Naive thymus-derived CD4-positive, alpha-beta T cell (primary cell): ENCODE results near the gene PEBP1. TPM values are rescaled to one million over a fixed set of nuclear protein-coding genes. Genes with fewer than 3 reads are reported as not detected.

Source experiments
- ATAC-seq: fragments of 150-1000 bp; cut with Tn5 transposase; 2 replicates; pipeline ENCODE4 v1.10.0; 2021; ENCODE audit warnings: mild to moderate bottlenecking, moderate library complexity
- CTCF ChIA-PET: fragments of 350-600 bp; sonication (Branson Sonifier 250); formaldehyde crosslinking; loops from one replicate; lab custom pipeline; 2021; ENCODE audit warnings: antibody characterized with exemption; lab: Charles Lee
- POLR2A ChIA-PET: fragments of 350-600 bp; sonication (Branson Sonifier 250); formaldehyde crosslinking; loops from one replicate; lab custom pipeline; 2021; ENCODE audit warnings: antibody characterized with exemption, inconsistent platforms; lab: Charles Lee
- DNase-seq, 9 donors: peaks; one replicate each; pipeline versions ENCODE4 v3.0.0 to v3.0.0-alpha.2; 2020 to 2022; ENCODE audit warnings: mixed read lengths in 1 of 9
- H3K27ac ChIP-seq: one replicate; pipeline ENCODE4 v1.7.0; 2013; ENCODE audit warnings: mild to moderate bottlenecking, low read depth, low read length, moderate library complexity
- H3K27me3 ChIP-seq, 2 donors: one replicate each; pipeline ENCODE4 v1.7.0; 2013; ENCODE audit warnings: low read length in 2 of 2, mild to moderate bottlenecking in 2 of 2, moderate library complexity in 2 of 2; ENCODE audit not compliant: control insufficient read depth in 2 of 2, insufficient read depth in 2 of 2
- H3K36me3 ChIP-seq, 3 experiments: 1 replicate in 2 of 3; 2 replicates in 1 of 3; pipeline ENCODE4 v1.7.0; 2013; ENCODE audit warnings: low read length in 3 of 3, mild to moderate bottlenecking in 3 of 3, moderate library complexity in 1 of 3; ENCODE audit not compliant: insufficient read depth in 3 of 3, control insufficient read depth in 2 of 3
- H3K4me1 ChIP-seq, 2 donors: one replicate each; pipeline ENCODE4 v1.7.0; 2013; ENCODE audit warnings: low read length in 2 of 2, mild to moderate bottlenecking in 2 of 2, moderate library complexity in 1 of 2; ENCODE audit not compliant: control insufficient read depth in 2 of 2, insufficient read depth in 2 of 2
- H3K4me3 ChIP-seq: 2 replicates; pipeline ENCODE4 v1.7.0; 2013; ENCODE audit warnings: mild to moderate bottlenecking, low read length
- H3K9me3 ChIP-seq, 3 experiments: 1 replicate in 2 of 3; 2 replicates in 1 of 3; pipeline ENCODE4 v1.7.0; 2013; ENCODE audit warnings: low read length in 3 of 3; ENCODE audit not compliant: control insufficient read depth in 2 of 3
- H3K27ac Mint-ChIP-seq, 9 donors: one replicate each; pipeline ENCODE4 v1.8.0; 2020 to 2022; ENCODE audit warnings: mixed read lengths in 9 of 9, mild to moderate bottlenecking in 8 of 9, moderate library complexity in 5 of 9, inconsistent platforms in 2 of 9
- H3K27me3 Mint-ChIP-seq, 5 donors: one replicate each; pipeline ENCODE4 v1.8.0; 2021 to 2022; ENCODE audit warnings: mixed read lengths in 5 of 5, mild to moderate bottlenecking in 1 of 5
- H3K36me3 Mint-ChIP-seq, 5 donors: one replicate each; pipeline ENCODE4 v1.8.0; 2020 to 2022; ENCODE audit warnings: mixed read lengths in 5 of 5, mild to moderate bottlenecking in 3 of 5, inconsistent platforms in 1 of 5
- H3K4me1 Mint-ChIP-seq, 7 donors: one replicate each; pipeline ENCODE4 v1.8.0; 2020 to 2022; ENCODE audit warnings: mixed read lengths in 7 of 7, mild to moderate bottlenecking in 3 of 7, inconsistent platforms in 1 of 7
- H3K4me3 Mint-ChIP-seq, 10 donors: one replicate each; pipeline ENCODE4 v1.8.0; 2020 to 2022; ENCODE audit warnings: mild to moderate bottlenecking in 10 of 10, mixed read lengths in 10 of 10, moderate library complexity in 6 of 10, inconsistent platforms in 2 of 10
- H3K9me3 Mint-ChIP-seq, 11 donors: one replicate each; pipeline ENCODE4 v1.8.0; 2020 to 2022; ENCODE audit warnings: mixed read lengths in 11 of 11, mild to moderate bottlenecking in 4 of 11, inconsistent platforms in 1 of 11, moderate library complexity in 1 of 11
- intact Hi-C, 2 donors: fragments of 100-400 bp; cut with micrococcal nuclease; formaldehyde crosslinking; loops; one replicate each; pipeline ENCODE4 v1.15.1; 2023
- polyA plus RNA-seq, 2 donors: library from polyadenylated mRNA; unstranded; fragments of 300-500 nt; fragmentation: Illumina TruSeq; gene quantifications; one replicate each; pipeline ENCODE4 v1.2.3, GENCODE V29; 2021
- total RNA-seq, 6 experiments: library from RNA in 5 of 6; stranded (reverse) in 5 of 6; gene quantifications; 1 replicate in 5 of 6; 2 replicates in 1 of 6; pipeline ENCODE4 v1.2.3 and lab custom pipeline; 2021 to 2026

PEBP1 gene
- total and polyA plus RNA-seq, 7 experiments from 2014 or later = 73.8 to 343 (median 92.4) TPM

DNA sequence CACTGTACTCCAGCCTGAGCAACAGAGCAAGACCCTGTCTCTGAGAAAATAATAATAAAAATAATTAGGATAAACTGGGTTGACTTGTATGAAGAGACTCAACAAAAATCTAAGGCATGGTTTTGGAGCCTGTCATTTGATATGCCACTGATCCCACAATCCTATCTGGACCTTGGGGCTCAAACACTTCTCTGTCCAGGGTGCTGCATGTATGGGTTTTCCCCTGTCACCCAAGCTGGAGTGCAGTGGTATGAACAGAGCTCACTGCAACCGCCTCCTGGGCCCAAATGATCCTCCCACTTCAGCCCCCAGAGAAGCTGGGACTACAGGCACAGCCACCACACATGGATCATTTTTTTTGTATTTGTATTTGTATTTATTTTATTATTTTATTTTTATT lies 26.8 kb upstream of the PEBP1 start:
- Mint-ChIP-seq H3K4me1 (peaks cover 0 to 5% (median 4%) of the 10 kb centered on the region in 7 donors), H3K36me3 (peaks cover 0 to 4% (median 0%) of the 10 kb centered on the region in 5 donors), H3K9me3 (no peaks in the 10 kb centered on the region), H3K27ac (no peak overlapping the region), H3K4me3 (no peak overlapping the region), H3K27me3 (peaks cover 0 to 10% (median 5%) of the 10 kb centered on the region in 5 donors)
- no peak for DNase-seq
- Histone ChIP-seq H3K36me3 (no peaks in the 10 kb centered on the region), H3K9me3 (no peaks in the 10 kb centered on the region), H3K27me3 (peaks cover 0 to 4% of the 10 kb centered on the region in 2 donors), H3K4me1 (no peaks in the 10 kb centered on the region), H3K4me3 (no peak overlapping the region), H3K27ac (no peak overlapping the region)
- intact Hi-C loops = no loop called here
- ChIA-PET POLR2A (no interaction called here), CTCF (no interaction called here)
- ATAC-seq = no peak

DNA sequence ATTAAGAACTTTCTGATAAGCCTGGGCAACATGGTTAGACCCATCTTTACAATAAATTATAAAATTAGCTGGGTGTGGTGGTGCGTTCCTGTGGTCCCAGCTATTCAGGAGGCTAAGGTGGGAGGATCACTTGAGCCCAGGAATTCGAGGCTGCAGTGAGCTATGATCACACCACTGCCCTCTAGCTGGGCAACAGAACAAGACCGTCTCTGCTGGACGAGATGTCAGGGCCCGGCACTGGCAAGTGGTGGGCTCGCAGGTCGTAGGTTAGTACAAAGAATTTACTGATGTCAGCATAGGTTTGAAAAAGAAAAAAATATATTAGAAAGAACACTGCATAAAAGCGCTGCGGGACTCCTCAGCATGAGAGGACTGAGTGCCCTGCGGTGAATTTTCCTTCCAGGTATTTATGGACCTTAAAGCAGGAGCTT lies 16.5 kb upstream of the PEBP1 start:
- no peak for ATAC-seq
- CTCF ChIA-PET = no interaction called here

DNA sequence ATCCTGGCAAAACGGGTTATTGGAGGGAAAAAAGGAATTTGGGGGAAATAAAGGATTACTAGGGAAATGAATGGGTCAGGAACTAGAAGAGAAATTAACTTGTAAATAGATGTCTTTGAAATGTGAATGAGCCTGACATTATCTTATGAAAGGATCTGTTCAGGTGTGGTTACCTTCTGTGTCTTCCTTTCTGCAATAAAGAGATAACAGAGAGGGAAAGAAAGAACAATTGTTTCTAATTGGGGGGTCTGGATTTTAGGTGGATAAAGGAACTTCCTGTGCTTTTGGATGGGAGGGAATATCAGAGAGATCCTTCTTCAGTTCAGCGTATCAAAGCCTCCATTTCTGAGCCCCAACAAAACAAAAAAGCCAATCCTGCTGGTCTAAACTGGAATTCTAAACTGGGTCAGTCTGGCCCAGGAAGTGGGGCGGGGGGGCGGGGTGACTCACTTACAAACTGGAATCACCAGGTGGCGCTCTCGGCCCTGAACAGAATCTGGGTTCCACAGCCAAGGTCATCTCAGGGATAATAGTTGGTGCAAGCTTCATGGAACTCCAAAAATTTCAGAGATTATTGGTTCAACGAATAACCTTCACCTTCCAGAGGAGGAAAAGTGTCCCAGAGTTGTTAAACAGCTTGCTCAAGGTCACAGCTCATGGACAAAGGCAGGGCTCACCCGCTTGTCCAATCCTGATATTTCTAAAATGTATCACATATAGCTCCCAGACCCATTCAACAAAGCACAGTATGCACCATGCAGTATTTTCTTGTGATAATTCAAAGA lies 15.2 kb upstream of the PEBP1 start:
- ATAC-seq = peak; percentile 76
- Histone ChIP-seq H3K4me3 (no peak overlapping the region), H3K27me3 (no peaks in the 10 kb centered on the region), H3K9me3 (no peaks in the 10 kb centered on the region), H3K36me3 (no peaks in the 10 kb centered on the region), H3K4me1 (peaks cover 0 to 3% of the 10 kb centered on the region in 2 donors), H3K27ac (no peak overlapping the region)
- CTCF ChIA-PET = interaction anchor here (0.6 to 1.5 kb wide), 5 partner anchors 16 to 255 kb away, joined by 3 to 11 read pairs (median 5); partner anchors contain the start of genes SUDS3 and TAOK3
- POLR2A ChIA-PET = interaction anchor here (0.9 to 1.3 kb wide), 3 partner anchors 63 to 255 kb away, joined by 4 to 7 read pairs (median 4); partner anchors contain the start of gene TAOK3
- peaks cover 0 to 7% (median 0%) of the 10 kb centered on the region in 5 donors for H3K36me3 Mint-ChIP-seq
- H3K27me3 Mint-ChIP-seq = no peaks in the 10 kb centered on the region
- DNase-seq = peak in 8 of 9 donors; percentile 12 to 50 (median 34)
- intact Hi-C loops = loop anchor here (1.0 to 2.0 kb wide), 3 partner anchors 16 to 256 kb away; partner anchors contain the start of genes PEBP1 (in 2 of the 2) and SUDS3 (in 2 of the 2)
- no peak overlapping the region for H3K4me3 Mint-ChIP-seq
- no peaks in the 10 kb centered on the region for H3K9me3 Mint-ChIP-seq
- peaks cover 4 to 12% (median 8%) of the 10 kb centered on the region in 7 donors for H3K4me1 Mint-ChIP-seq
- H3K27ac Mint-ChIP-seq = peak overlapping the region in 7 of 9 donors; percentile 51 to 71 (median 62)

More for the DNA sequence above, 16.5 kb upstream of the PEBP1 start:
- DNase-seq = no peak
- H3K27ac ChIP-seq = no peak overlapping the region
- no peaks in the 10 kb centered on the region for H3K36me3 ChIP-seq
- H3K9me3 ChIP-seq = no peaks in the 10 kb centered on the region
- no peak overlapping the region for H3K4me3 ChIP-seq
- no peak overlapping the region for H3K27ac Mint-ChIP-seq
- peaks cover 4 to 12% (median 8%) of the 10 kb centered on the region in 7 donors for H3K4me1 Mint-ChIP-seq
- no peaks in the 10 kb centered on the region for H3K27me3 Mint-ChIP-seq
- H3K4me1 ChIP-seq = peaks cover 0 to 3% of the 10 kb centered on the region in 2 donors
- POLR2A ChIA-PET = no interaction called here
- H3K4me3 Mint-ChIP-seq = no peak overlapping the region
- no peaks in the 10 kb centered on the region for H3K9me3 Mint-ChIP-seq
- intact Hi-C loops = no loop called here
- H3K27me3 ChIP-seq = no peaks in the 10 kb centered on the region
- H3K36me3 Mint-ChIP-seq = peaks cover 0 to 8% (median 3%) of the 10 kb centered on the region in 5 donors

DNA sequence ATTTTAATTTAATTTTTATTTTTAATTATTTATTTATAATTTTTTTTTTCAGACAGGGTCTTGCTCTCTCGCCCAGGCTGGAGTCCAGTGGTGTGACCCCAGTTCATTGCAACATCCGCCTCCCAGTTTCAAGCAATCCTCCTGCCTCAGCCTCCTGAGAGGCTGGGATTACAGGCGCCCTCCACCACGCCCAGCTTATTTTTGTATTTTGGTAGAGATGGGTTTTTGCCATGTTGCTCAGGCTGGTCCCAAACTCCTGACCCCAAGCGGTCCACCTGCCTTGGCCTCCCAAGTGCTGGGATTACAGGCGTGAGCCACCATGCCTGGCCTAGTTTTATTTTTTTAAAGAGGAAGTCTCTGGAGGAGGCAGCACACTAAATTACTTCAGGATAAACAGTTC lies 13.7 kb upstream of the PEBP1 start:
- Mint-ChIP-seq H3K27me3 (no peaks in the 10 kb centered on the region), H3K36me3 (no peaks in the 10 kb centered on the region), H3K27ac (no peak overlapping the region), H3K4me3 (no peak overlapping the region), H3K9me3 (no peaks in the 10 kb centered on the region), H3K4me1 (peaks cover 4 to 12% (median 8%) of the 10 kb centered on the region in 7 donors)
- ATAC-seq (no peak), DNase-seq (no peak)
- H3K36me3 ChIP-seq = no peaks in the 10 kb centered on the region
- no peak overlapping the region for H3K4me3 ChIP-seq
- CTCF ChIA-PET = interaction anchor here (0.9 to 1.1 kb wide), 2 partner anchors 37 to 42 kb away, joined by 3 read pairs; no protein-coding TSS in a partner anchor
- H3K27me3 ChIP-seq = no peaks in the 10 kb centered on the region
- H3K9me3 ChIP-seq = no peaks in the 10 kb centered on the region
- POLR2A ChIA-PET = no interaction called here
- peaks cover 0 to 3% of the 10 kb centered on the region in 2 donors for H3K4me1 ChIP-seq
- intact Hi-C loops = no loop called here
- H3K27ac ChIP-seq = no peak overlapping the region

DNA sequence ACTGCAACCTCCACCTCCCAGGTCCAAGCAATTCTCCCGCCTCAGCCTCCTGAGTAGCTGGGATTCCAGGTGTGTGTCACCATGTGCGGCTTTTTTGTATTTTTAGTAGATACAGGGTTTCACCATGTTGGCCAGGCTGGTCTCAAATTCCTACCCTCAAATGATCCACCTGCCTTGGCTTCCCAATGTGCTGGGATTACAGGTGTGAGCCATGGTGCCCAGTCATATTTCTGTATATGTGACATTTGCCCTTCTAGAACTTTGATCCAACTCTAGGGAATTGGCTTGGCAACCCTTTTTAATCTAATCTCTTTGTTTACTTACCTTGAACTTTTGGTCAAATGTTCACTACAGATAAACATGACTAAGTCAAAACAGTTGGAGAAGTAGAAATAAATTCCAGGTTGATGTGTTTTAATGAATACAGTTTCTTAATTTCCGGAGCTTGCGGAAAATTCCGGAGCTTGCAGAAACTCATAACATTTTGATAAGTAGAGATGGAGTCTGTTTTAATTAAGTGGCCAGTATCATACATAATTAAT lies 11.5 kb upstream of the PEBP1 start:
- ChIA-PET POLR2A (no interaction called here), CTCF (interaction anchor here (0.6 kb wide), 1 partner anchor 114 kb away, joined by 12 read pairs; no protein-coding TSS in a partner anchor)
- H3K27ac ChIP-seq = no peak overlapping the region
- peaks cover 0 to 3% of the 10 kb centered on the region in 2 donors for H3K4me1 ChIP-seq
- intact Hi-C loops = no loop called here
- H3K27me3 ChIP-seq = no peaks in the 10 kb centered on the region
- H3K27ac Mint-ChIP-seq = no peak overlapping the region
- no peaks in the 10 kb centered on the region for H3K9me3 Mint-ChIP-seq
- no peaks in the 10 kb centered on the region for H3K36me3 ChIP-seq
- H3K4me3 ChIP-seq = no peak overlapping the region
- DNase-seq = no peak
- no peaks in the 10 kb centered on the region for H3K27me3 Mint-ChIP-seq
- H3K4me1 Mint-ChIP-seq = peaks cover 5 to 12% (median 8%) of the 10 kb centered on the region in 7 donors
- H3K4me3 Mint-ChIP-seq = no peak overlapping the region
- no peaks in the 10 kb centered on the region for H3K9me3 ChIP-seq
- no peaks in the 10 kb centered on the region for H3K36me3 Mint-ChIP-seq
- ATAC-seq = no peak

DNA sequence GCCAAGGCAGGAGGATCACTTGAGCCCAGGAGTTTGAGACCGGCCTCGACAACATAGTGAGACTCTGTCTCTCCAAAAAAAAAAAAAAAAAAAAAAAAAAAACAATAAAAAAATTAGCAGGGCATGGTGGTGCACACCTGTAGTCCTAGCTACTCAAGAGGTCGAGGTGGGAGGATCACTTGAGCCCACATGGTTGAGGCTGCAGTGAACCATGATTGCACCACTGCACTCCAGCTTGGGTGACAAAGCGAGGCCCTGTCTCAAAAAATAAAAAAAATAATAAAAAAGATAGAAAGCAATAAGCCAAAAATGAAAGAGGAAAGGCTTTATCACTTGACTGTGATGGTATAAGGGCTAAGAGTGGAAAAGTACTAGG lies 10.2 kb upstream of the PEBP1 start:
- H3K4me3 Mint-ChIP-seq = no peak overlapping the region
- peaks cover under 1 to 6% (median 4%) of the 10 kb centered on the region in 7 donors for H3K4me1 Mint-ChIP-seq
- no peak overlapping the region for H3K27ac Mint-ChIP-seq
- Histone ChIP-seq H3K27ac (no peak overlapping the region), H3K27me3 (no peaks in the 10 kb centered on the region), H3K4me3 (no peak overlapping the region), H3K4me1 (no peaks in the 10 kb centered on the region), H3K9me3 (no peaks in the 10 kb centered on the region), H3K36me3 (no peaks in the 10 kb centered on the region)
- ATAC-seq (no peak), DNase-seq (no peak)
- POLR2A ChIA-PET = no interaction called here
- H3K27me3 Mint-ChIP-seq = no peaks in the 10 kb centered on the region
- no peaks in the 10 kb centered on the region for H3K9me3 Mint-ChIP-seq
- peaks cover 0 to 3% (median 0%) of the 10 kb centered on the region in 5 donors for H3K36me3 Mint-ChIP-seq
- intact Hi-C loops = no loop called here
- CTCF ChIA-PET = interaction anchor here (0.7 kb wide), 1 partner anchor 252 kb away, joined by 3 read pairs; no protein-coding TSS in a partner anchor
